MM.1S (cell line): Measurements from ENCODE around the gene GFPT1.

Source experiments
- DNase-seq: peaks from one replicate; pipeline ENCODE4 v3.0.0-alpha.2; 2015
- H2AFZ ChIP-seq: fragments of 300-600 bp; sonication (generic); 2 replicates; pipeline ENCODE4 v1.6.0; 2016; ENCODE audit warnings: antibody characterized with exemption, low read length
- H3F3A ChIP-seq: fragments of 300-600 bp; sonication (generic); 2 replicates; pipeline ENCODE4 v1.6.1; 2016; ENCODE audit warnings: mild to moderate bottlenecking, antibody characterized with exemption, low read length, moderate library complexity, mixed read lengths; ENCODE audit not compliant: insufficient read depth
- H3K27ac ChIP-seq: fragments of 300-600 bp; sonication (generic); 2 replicates; pipeline ENCODE4 v1.5.1; 2016; ENCODE audit warnings: mild to moderate bottlenecking, low read length
- H3K27me3 ChIP-seq: fragments of 300-600 bp; sonication (generic); replicated peaks from 2 replicates; pipeline ENCODE4 v1.6.0; 2016; ENCODE audit warnings: low read length; ENCODE audit not compliant: insufficient read depth
- H3K36me3 ChIP-seq: fragments of 300-600 bp; sonication (generic); replicated peaks from 2 replicates; pipeline ENCODE4 v1.6.1; 2016; ENCODE audit warnings: mild to moderate bottlenecking, low read length, mixed read lengths; ENCODE audit not compliant: insufficient read depth
- H3K4me1 ChIP-seq: fragments of 300-600 bp; sonication (generic); 2 replicates; pipeline ENCODE4 v1.6.1; 2016; ENCODE audit warnings: low read length, mixed read lengths
- H3K4me2 ChIP-seq: fragments of 300-600 bp; sonication (generic); 2 replicates; pipeline ENCODE4 v1.6.0; 2016; ENCODE audit warnings: low read depth, low read length
- H3K4me3 ChIP-seq: fragments of 300-600 bp; sonication (generic); 2 replicates; pipeline ENCODE4 v1.5.1; 2016; ENCODE audit warnings: low read length, mixed read lengths
- H3K79me2 ChIP-seq: fragments of 300-600 bp; sonication (generic); 2 replicates; pipeline ENCODE4 v1.6.1; 2016; ENCODE audit warnings: mixed run types, low read length, mixed read lengths
- H3K9ac ChIP-seq: fragments of 300-600 bp; sonication (generic); 2 replicates; pipeline ENCODE4 v1.6.1; 2016; ENCODE audit warnings: low read length, mixed read lengths
- H3K9me2 ChIP-seq: fragments of 300-600 bp; sonication (generic); replicated peaks from 2 replicates; pipeline ENCODE4 v1.6.1; 2016; ENCODE audit warnings: mild to moderate bottlenecking, low read length, mixed read lengths; ENCODE audit not compliant: insufficient read depth
- H3K9me3 ChIP-seq: fragments of 300-600 bp; sonication (generic); replicated peaks from 2 replicates; pipeline ENCODE4 v1.6.1; 2016; ENCODE audit warnings: mild to moderate bottlenecking, low read length, mixed read lengths; ENCODE audit not compliant: insufficient read depth
- H4K20me1 ChIP-seq: fragments of 300-600 bp; sonication (generic); 2 replicates; pipeline ENCODE4 v1.6.1; 2016; ENCODE audit warnings: mild to moderate bottlenecking, low read length, moderate library complexity, mixed read lengths; ENCODE audit not compliant: insufficient read depth
- EZH2 ChIP-seq: fragments of 300-600 bp; sonication (generic); optimal IDR thresholded peaks from 2 replicates; pipeline ENCODE3; 2017; ENCODE audit warnings: low read depth, mild to moderate bottlenecking, antibody characterized with exemption, low read length, mixed read lengths
- EZH2phosphoT487 ChIP-seq: fragments of 300-600 bp; sonication (generic); IDR thresholded peaks from 2 replicates; pipeline ENCODE4 v1.6.1; 2018; ENCODE audit warnings: antibody characterized with exemption, low read length
- TF ChIP-seq, protein P1 (sequence below): fragments of 300-600 bp; sonication (generic); IDR thresholded peaks from 2 replicates; pipeline ENCODE4 v1.5.1; 2016; ENCODE audit warnings: antibody characterized with exemption, low read length, mixed read lengths

GFPT1 gene

DNA sequence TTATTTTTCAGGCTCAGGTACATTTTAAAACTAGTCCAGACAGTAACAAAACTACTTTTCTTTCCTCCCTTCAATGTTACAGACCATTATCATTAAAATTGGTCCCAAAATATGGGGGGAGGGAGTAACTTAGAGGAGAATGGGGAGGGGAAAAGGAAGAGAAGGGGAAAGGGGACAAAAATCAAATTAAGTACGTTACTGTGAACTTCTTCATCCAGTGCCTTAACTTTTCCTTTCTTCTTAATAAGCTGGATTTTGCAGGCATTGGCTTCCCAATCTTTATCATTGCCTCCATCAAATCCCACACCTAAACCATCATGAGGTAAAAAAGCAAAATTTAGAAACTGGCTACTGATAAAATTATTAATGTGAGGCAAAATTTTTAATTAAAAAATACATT is 17.2 kb downstream of the GFPT1 start:
- Histone ChIP-seq H3K27me3 (no peaks in the 10 kb centered on the region), H2AFZ (no peak overlapping the region), H3K9me3 (no peaks in the 10 kb centered on the region), H3F3A (peaks cover 10% of the 10 kb centered on the region; the same call in 1 of the 2 replicates), H3K79me2 (peaks cover 25% of the 10 kb centered on the region), H3K4me3 (no peak overlapping the region), H3K27ac (no peak overlapping the region), H4K20me1 (peaks cover 5% of the 10 kb centered on the region; the same call in 1 of the 2 replicates), H3K9me2 (no peaks in the 10 kb centered on the region), H3K4me1 (peaks cover 5% of the 10 kb centered on the region), H3K9ac (no peak overlapping the region), H3K36me3 (peaks cover 27% of the 10 kb centered on the region), H3K4me2 (no peak overlapping the region)
- DNase-seq = no peak
- TF ChIP-seq, protein P1, sequence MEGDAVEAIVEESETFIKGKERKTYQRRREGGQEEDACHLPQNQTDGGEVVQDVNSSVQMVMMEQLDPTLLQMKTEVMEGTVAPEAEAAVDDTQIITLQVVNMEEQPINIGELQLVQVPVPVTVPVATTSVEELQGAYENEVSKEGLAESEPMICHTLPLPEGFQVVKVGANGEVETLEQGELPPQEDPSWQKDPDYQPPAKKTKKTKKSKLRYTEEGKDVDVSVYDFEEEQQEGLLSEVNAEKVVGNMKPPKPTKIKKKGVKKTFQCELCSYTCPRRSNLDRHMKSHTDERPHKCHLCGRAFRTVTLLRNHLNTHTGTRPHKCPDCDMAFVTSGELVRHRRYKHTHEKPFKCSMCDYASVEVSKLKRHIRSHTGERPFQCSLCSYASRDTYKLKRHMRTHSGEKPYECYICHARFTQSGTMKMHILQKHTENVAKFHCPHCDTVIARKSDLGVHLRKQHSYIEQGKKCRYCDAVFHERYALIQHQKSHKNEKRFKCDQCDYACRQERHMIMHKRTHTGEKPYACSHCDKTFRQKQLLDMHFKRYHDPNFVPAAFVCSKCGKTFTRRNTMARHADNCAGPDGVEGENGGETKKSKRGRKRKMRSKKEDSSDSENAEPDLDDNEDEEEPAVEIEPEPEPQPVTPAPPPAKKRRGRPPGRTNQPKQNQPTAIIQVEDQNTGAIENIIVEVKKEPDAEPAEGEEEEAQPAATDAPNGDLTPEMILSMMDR = no peak
- no peak for TF ChIP-seq EZH2phosphoT487
- no peak for TF ChIP-seq EZH2

DNA sequence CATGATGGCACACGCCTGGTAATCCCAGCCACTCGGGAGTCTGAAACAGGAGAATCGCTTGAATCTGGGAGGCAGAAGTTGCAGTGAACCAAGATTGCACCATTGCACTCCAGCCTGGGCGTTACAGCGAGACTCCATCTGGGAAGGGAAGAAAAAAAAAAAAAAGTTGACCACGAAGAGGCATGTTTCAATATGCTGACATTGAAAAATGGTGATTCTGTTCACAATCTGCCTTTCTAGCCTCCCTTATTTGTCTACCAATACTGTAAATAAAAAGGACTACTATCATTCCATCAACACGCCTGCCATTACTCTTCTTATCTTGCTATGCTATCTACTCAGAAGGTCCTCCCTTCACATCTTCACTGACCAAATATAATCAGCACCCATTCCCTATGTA is 18.4 kb downstream of the GFPT1 start:
- Histone ChIP-seq H4K20me1 (no peaks in the 10 kb centered on the region), H3K79me2 (peaks cover 13% of the 10 kb centered on the region), H3K9me3 (no peaks in the 10 kb centered on the region), H3K4me2 (no peak overlapping the region), H3K27ac (no peak overlapping the region), H3K9me2 (no peaks in the 10 kb centered on the region), H3K27me3 (no peaks in the 10 kb centered on the region), H3K4me1 (peaks cover 5% of the 10 kb centered on the region), H2AFZ (no peak overlapping the region), H3K36me3 (peaks cover 27% of the 10 kb centered on the region), H3F3A (peaks cover 7% of the 10 kb centered on the region; the same call in 1 of the 2 replicates), H3K9ac (no peak overlapping the region), H3K4me3 (no peak overlapping the region)
- no peak for DNase-seq
- TF ChIP-seq EZH2 (no peak), EZH2phosphoT487 (no peak)
- TF ChIP-seq, protein P1 = no peak

DNA sequence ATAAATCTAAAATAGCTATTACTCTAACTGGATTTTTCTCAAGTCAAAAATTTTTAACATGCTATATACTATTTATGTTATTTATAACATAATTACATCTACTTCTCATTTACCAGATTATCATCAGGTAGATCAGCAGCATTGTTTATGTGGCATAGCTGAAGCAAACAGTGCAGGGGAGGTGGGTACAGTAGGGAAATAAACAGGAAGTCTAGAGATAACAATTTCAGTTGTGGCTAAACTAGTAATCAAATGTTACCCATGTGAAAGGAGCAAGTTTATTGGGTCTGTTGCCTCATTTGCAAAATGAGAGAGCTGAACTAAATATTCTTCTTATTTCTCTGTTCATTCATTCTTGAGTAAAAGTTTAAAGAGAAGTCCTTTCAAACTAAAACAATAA is 27.7 kb downstream of the GFPT1 start:
- Histone ChIP-seq H4K20me1 (no peaks in the 10 kb centered on the region), H3K9me2 (no peaks in the 10 kb centered on the region), H3K4me1 (no peaks in the 10 kb centered on the region), H3K36me3 (peaks cover 20% of the 10 kb centered on the region), H3K27ac (no peak overlapping the region), H3K79me2 (no peaks in the 10 kb centered on the region), H3K9me3 (no peaks in the 10 kb centered on the region), H2AFZ (no peak overlapping the region), H3K27me3 (no peaks in the 10 kb centered on the region), H3K4me3 (no peak overlapping the region), H3K4me2 (no peak overlapping the region), H3K9ac (no peak overlapping the region), H3F3A (peaks cover 3% of the 10 kb centered on the region; the same call in 1 of the 2 replicates)
- DNase-seq = no peak
- TF ChIP-seq EZH2 = no peak
- TF ChIP-seq, protein P1 = no peak
- TF ChIP-seq EZH2phosphoT487 = no peak
